ENCODE measurements around the gene PRAMEF18.
"Not testable (repeated sequence)": the region's sequence is repeated elsewhere in the genome, so short reads cannot be mapped to it uniquely, and the experiment has no call there.

Gene PRAMEF18

GRCh38 chr1:13230096-13230495, 4.1 kb upstream of the PRAMEF18 start:
- DNase-seq; H3K4me3 ChIP-seq; H3K4me1 ChIP-seq; H3K27ac ChIP-seq; intact Hi-C loops (cut with DNase I; ENCODE audit: low total_unique reads); H3K27me3 ChIP-seq; H3K9me3 ChIP-seq; H3K36me3 ChIP-seq: not testable (repeated sequence)

GRCh38 chr1:13228343-13228781, 2.4 kb upstream of the PRAMEF18 start:
- Histone ChIP-seq H3K27ac (no peak overlapping the region), H3K4me3 (no peak overlapping the region), H3K4me1 (no peaks in the 10 kb centered on the region), H3K36me3 (no peaks in the 10 kb centered on the region), H3K9me3 (no peaks in the 10 kb centered on the region), H3K27me3 (peaks cover 0 to 9% of the 10 kb centered on the region in 2 donors)
- no peak for TF ChIP-seq CTCF (IDR thresholded peaks at IDR 0.05)
- DNase-seq, result no peak
- intact Hi-C loops (cut with DNase I; ENCODE audit: low total_unique reads), result no loop called here

- H3K27ac ChIP-seq; H3K4me3 ChIP-seq; DNase-seq; H3K27me3 ChIP-seq; H3K36me3 ChIP-seq; H3K4me1 ChIP-seq; H3K9me3 ChIP-seq; intact Hi-C loops (cut with DNase I; ENCODE audit: low total_unique reads): not testable (repeated sequence)
These were observed 1.5 kb upstream of the PRAMEF18 start for GRCh38 chr1:13227271-13228055.

- TF ChIP-seq CTCF (IDR thresholded peaks at IDR 0.05), result no peak
- Histone ChIP-seq H3K36me3 (no peaks in the 10 kb centered on the region), H3K27ac (no peak overlapping the region), H3K4me3 (no peak overlapping the region), H3K27me3 (peaks cover 0 to 7% of the 10 kb centered on the region in 2 donors), H3K4me1 (no peaks in the 10 kb centered on the region), H3K9me3 (no peaks in the 10 kb centered on the region)
- DNase-seq, result no peak
- intact Hi-C loops (cut with DNase I; ENCODE audit: low total_unique reads), result no loop called here
These were observed 1.4 kb downstream of the PRAMEF18 start for GRCh38 chr1:13224480-13225060.

GRCh38 chr1:13222788-13223187, 3.2 kb downstream of the PRAMEF18 start:
- H3K36me3 ChIP-seq; intact Hi-C loops (cut with DNase I; ENCODE audit: low total_unique reads); H3K27me3 ChIP-seq; H3K4me1 ChIP-seq; H3K4me3 ChIP-seq; H3K27ac ChIP-seq; DNase-seq; H3K9me3 ChIP-seq: not testable (repeated sequence)

GRCh38 chr1:13219203-13219602, 6.8 kb downstream of the PRAMEF18 start:
- H3K27ac ChIP-seq; H3K4me1 ChIP-seq; H3K36me3 ChIP-seq; intact Hi-C loops (cut with DNase I; ENCODE audit: low total_unique reads); H3K4me3 ChIP-seq; H3K27me3 ChIP-seq; DNase-seq; H3K9me3 ChIP-seq: not testable (repeated sequence)

- H3K27ac ChIP-seq; H3K9me3 ChIP-seq; H3K27me3 ChIP-seq; intact Hi-C loops (cut with DNase I; ENCODE audit: low total_unique reads); DNase-seq; H3K4me3 ChIP-seq; H3K4me1 ChIP-seq; H3K36me3 ChIP-seq: not testable (repeated sequence)
These were observed 9.3 kb downstream of the PRAMEF18 start for GRCh38 chr1:13216619-13217018.

- intact Hi-C loops (cut with DNase I; ENCODE audit: low total_unique reads); DNase-seq; H3K9me3 ChIP-seq; H3K4me3 ChIP-seq; H3K36me3 ChIP-seq; H3K4me1 ChIP-seq; H3K27me3 ChIP-seq; H3K27ac ChIP-seq: not testable (repeated sequence)
These were observed 17.2 kb downstream of the PRAMEF18 start for GRCh38 chr1:13208712-13209111.

- H3K9me3 ChIP-seq; DNase-seq; intact Hi-C loops (cut with DNase I; ENCODE audit: low total_unique reads); H3K4me3 ChIP-seq; H3K4me1 ChIP-seq; H3K27ac ChIP-seq; H3K36me3 ChIP-seq; H3K27me3 ChIP-seq: not testable (repeated sequence)
These were observed 24.6 kb downstream of the PRAMEF18 start, which contains the start of gene PRAMEF13 for GRCh38 chr1:13201309-13201708. PRAMEF13 (minus strand) TSS chr1:13201409; CDS start chr1:13199589, 1,820 bp downstream.

All from tibial artery (tissue), 4 donors.